Heart right ventricle (tissue), 16 donors: ENCODE data around the gene BRCA2. TPM values are rescaled to one million over a fixed set of nuclear protein-coding genes. Genes with fewer than 3 reads are reported as not detected.

Experiments
- ATAC-seq, 8 donors: fragments of 200-7000 bp; cut with Tn5 transposase; one replicate each; pipeline ENCODE4 v1.9.1; 2020; ENCODE audit warnings: mild to moderate bottlenecking in 8 of 8, moderate library complexity in 8 of 8, moderate number of reproducible peaks in 1 of 8
- DNase-seq, 2 donors: peaks; one replicate each; pipeline ENCODE4 v3.0.0-alpha.2; 2020
- H3K27ac ChIP-seq, 10 donors: fragments of 200-600 bp; sonication (generic) in 2 of 10; one replicate each; pipeline versions ENCODE4 v1.5.0 to v1.8.0; 2020 to 2022; ENCODE audit warnings: mild to moderate bottlenecking in 3 of 10
- H3K27me3 ChIP-seq, 7 donors: fragments of 200-600 bp; one replicate each; pipeline ENCODE4 v1.8.0; 2021 to 2022; ENCODE audit warnings: mild to moderate bottlenecking in 2 of 7
- H3K36me3 ChIP-seq, 9 donors: fragments of 200-600 bp; sonication (generic) in 1 of 9; one replicate each; pipeline versions ENCODE4 v1.5.0 to v1.8.0; 2020 to 2022; ENCODE audit warnings: mild to moderate bottlenecking in 2 of 9
- H3K4me1 ChIP-seq, 9 donors: fragments of 200-600 bp; sonication (generic) in 1 of 9; one replicate each; pipeline versions ENCODE4 v1.5.0 to v1.8.0; 2020 to 2022; ENCODE audit warnings: mild to moderate bottlenecking in 4 of 9
- H3K4me3 ChIP-seq, 10 donors: fragments of 200-600 bp; sonication (generic) in 2 of 10; one replicate each; pipeline versions ENCODE4 v1.5.0 to v1.8.0; 2020 to 2022; ENCODE audit warnings: mild to moderate bottlenecking in 7 of 10, moderate library complexity in 2 of 10
- H3K9me3 ChIP-seq, 11 donors: fragments of 200-600 bp in 10 of 11; sonication (generic) in 2 of 11; one replicate each; pipeline versions ENCODE4 v1.5.0 to v1.8.0; 2013 to 2022; ENCODE audit warnings: mild to moderate bottlenecking in 2 of 11, control low read depth in 1 of 11, moderate library complexity in 1 of 11
- WGBS, 2 donors: extraction: QIAGEN DNeasy Blood & Tissue Kit; methylation state at CpG; one replicate each; pipeline ENCODE4 v1.1.7; 2013; ENCODE audit warnings: inconsistent platforms in 1 of 2; 5-methylcytosine and 5-hydroxymethylcytosine counted together
- intact Hi-C, 10 donors: fragments of 100-400 bp; cut with DNase I; formaldehyde crosslinking; loops; one replicate each; pipeline versions ENCODE4 v1.11.1 to v1.14.2; 2022
- polyA plus RNA-seq, 2 donors: library from polyadenylated mRNA; stranded (reverse); fragments of 200-250 nt; gene quantifications; one replicate each; pipeline ENCODE4 v1.2.3, GENCODE V29; 2013
- total RNA-seq, 10 donors: library from RNA; stranded (reverse); fragmentation: NEBNext Ultra II Directional in 3 of 10; extraction: Animal tissue kit (Norgen Biotek cat#: 25700) in 3 of 10; gene quantifications; one replicate each; pipeline versions ENCODE4 v1.2.1 to v1.2.4, GENCODE V29; 2021 to 2023
- TF ChIP-seq, protein P1 (sequence below), 9 donors: fragments of 200-600 bp; sonication (generic) in 2 of 9; IDR thresholded peaks; one replicate each; pipeline versions ENCODE4 v1.5.0 to v1.8.0; 2021 to 2022; ENCODE audit warnings: antibody characterized with exemption in 9 of 9, mild to moderate bottlenecking in 5 of 9, moderate library complexity in 1 of 9
- donor health status: Arrhythmogenic right ventricular cardiomyopathy.
- donor health status: ischemic (EF 13 %, LVEDD 7.1; RV severe dilation, severe dysfunction).
- donor health status: healthy with polysubstance abuse.
- donor health status: DM: no; HTN: yes; CAD: no.
- donor health status: DM: no; HTN: no; CAD: no.
- donor health status: ischemic (EF 25% LVEDD 6.9; RV normal size, moderate dysfunction).
- donor health status: ischemic (EF 25% LVEDD 5.7; RV mildly dilated, moderate dysfunction).
- donor health status: healthy.
- donor health status: DM: yes; HTN: yes; CAD: no.
- donor health status: Ischemic cardiomyopathy.
- donor health status: ischemic (EF 35%, LVEDD 5.7; RV mildly dilated, moderate dysfunction).
- donor health status: nonischemic (EF 11% LVEDD 7.7; RV severe dilation, severe dysfunction).
- donor health status: DM: yes; HTN: yes; CAD: no.
- donor health status: PGD.
- donor health status: ischemic (EF 29% LVEDD 5.4; RV normal size, mild dysfunction).
- donor health status: nonischemic (EF 23%, LVEDD 6.1; RV moderate dilation, normal function).

BRCA2 gene
- total and polyA plus RNA-seq, 12 donors, result 0.04 to 2.3 (median 0.31) TPM

DNA sequence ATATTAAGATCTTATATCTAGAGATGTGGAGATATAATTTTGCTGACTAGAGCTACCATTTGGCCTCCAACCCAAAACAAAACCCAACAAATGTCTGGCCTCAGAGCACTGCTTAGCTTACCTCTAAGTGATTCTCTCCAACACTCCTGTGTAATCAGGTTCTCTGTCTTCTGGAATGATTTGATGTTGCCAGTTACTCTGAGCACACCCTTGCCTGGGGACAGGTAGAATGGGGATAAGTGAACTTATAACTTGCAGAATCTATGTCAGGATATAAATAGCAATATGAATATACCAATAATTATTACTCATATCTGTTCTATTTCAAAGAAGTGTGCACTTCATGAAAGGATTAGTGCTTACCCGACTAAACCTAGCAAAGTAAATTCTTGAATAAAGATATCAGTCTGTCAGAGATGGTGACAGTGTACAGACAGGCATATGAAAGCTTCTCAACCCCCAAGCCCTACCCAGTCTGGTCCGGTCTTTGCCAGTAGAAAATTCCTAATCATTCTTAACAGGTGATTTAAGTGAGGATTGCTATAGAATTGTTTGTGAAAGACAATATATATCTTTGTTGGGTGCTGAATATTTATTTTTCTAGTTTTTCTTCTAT, 33.1 kb upstream of the BRCA2 start:
- DNase-seq, result no peak
- Histone ChIP-seq H3K27ac (peak overlapping the region in 4 of 10 donors; percentile 21 to 83 (median 38)), H3K9me3 (no peaks in the 10 kb centered on the region), H3K36me3 (peaks cover 0 to 72% (median 44%) of the 10 kb centered on the region in 9 donors), H3K4me1 (peaks cover 5 to 45% (median 24%) of the 10 kb centered on the region in 9 donors), H3K4me3 (no peak overlapping the region), H3K27me3 (no peaks in the 10 kb centered on the region)
- intact Hi-C loops, result no loop called here
- WGBS, 2 donors, result 44 to 61% methylated on average over 2 of the region's 2 CpGs
- peak in 6 of 8 donors; percentile 50 to 86 (median 64) for ATAC-seq
- TF ChIP-seq, protein P1, sequence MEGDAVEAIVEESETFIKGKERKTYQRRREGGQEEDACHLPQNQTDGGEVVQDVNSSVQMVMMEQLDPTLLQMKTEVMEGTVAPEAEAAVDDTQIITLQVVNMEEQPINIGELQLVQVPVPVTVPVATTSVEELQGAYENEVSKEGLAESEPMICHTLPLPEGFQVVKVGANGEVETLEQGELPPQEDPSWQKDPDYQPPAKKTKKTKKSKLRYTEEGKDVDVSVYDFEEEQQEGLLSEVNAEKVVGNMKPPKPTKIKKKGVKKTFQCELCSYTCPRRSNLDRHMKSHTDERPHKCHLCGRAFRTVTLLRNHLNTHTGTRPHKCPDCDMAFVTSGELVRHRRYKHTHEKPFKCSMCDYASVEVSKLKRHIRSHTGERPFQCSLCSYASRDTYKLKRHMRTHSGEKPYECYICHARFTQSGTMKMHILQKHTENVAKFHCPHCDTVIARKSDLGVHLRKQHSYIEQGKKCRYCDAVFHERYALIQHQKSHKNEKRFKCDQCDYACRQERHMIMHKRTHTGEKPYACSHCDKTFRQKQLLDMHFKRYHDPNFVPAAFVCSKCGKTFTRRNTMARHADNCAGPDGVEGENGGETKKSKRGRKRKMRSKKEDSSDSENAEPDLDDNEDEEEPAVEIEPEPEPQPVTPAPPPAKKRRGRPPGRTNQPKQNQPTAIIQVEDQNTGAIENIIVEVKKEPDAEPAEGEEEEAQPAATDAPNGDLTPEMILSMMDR (IDR thresholded peaks at IDR 0.05), result no peak

DNA sequence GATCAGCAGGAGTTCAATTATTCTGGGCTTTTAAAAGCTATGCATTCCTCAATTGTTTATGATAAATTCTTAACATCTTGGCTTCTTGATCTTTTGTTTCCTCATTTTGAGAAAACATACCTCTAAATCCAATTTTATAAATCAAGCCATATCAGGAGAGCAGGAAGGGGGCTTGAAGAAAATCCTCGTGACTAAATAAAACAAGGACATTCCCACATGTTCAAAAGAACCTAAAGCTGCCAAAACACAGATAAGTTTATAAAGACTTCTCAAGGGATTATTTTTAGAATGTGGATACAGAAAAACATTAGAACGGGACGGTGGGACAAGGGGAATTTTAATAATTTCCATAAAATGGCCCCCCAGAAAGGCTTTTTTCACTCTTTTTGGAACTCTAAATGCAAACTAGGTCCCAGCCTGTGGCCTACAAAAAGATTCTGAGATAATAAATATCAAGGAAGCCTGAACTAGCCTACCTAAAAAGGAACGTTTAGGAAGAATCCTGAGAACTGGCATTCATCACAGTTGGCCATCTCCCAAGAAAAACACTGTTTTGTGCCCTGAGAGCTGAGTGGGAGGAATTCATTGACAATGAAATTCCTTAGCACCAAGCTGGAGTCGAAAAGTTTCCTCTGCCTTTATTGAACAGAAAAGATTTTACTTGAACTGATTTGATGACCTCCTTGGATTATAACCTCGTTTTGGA, 30.2 kb upstream of the BRCA2 start:
- TF ChIP-seq, protein P1 (IDR thresholded peaks at IDR 0.05), result no peak
- H3K27me3 ChIP-seq, result no peaks in the 10 kb centered on the region
- no peaks in the 10 kb centered on the region for H3K9me3 ChIP-seq
- 9 to 10% methylated on average over 6 of the region's 6 CpGs for WGBS, 2 donors
- H3K4me1 ChIP-seq, result peaks cover 5 to 45% (median 24%) of the 10 kb centered on the region in 9 donors
- peak overlapping the region in 9 of 10 donors; percentile 52 to 84 (median 71) for H3K27ac ChIP-seq
- peaks cover 0 to 72% (median 20%) of the 10 kb centered on the region in 9 donors for H3K36me3 ChIP-seq
- ATAC-seq (peak in 7 of 8 donors; percentile 56 to 81 (median 79)), DNase-seq (peak in 1 of 2 donors; percentile 79)
- intact Hi-C loops, result loop anchor here in 3 of 10 donors (5.0 kb wide), 2 partner anchors 33 to 38 kb away; no protein-coding TSS in a partner anchor
- no peak overlapping the region for H3K4me3 ChIP-seq

GRCh38 chr13:32285633-32285965, 29.7 kb upstream of the BRCA2 start:
- no peak for DNase-seq
- 34 to 44% methylated on average over 4 of the region's 4 CpGs for WGBS, 2 donors
- Histone ChIP-seq H3K27ac (peak overlapping the region in 9 of 10 donors; percentile 40 to 84 (median 71)), H3K27me3 (no peaks in the 10 kb centered on the region), H3K9me3 (no peaks in the 10 kb centered on the region), H3K36me3 (peaks cover 0 to 72% (median 21%) of the 10 kb centered on the region in 9 donors), H3K4me1 (peaks cover 5 to 45% (median 24%) of the 10 kb centered on the region in 9 donors), H3K4me3 (no peak overlapping the region)
- no peak for ATAC-seq
- TF ChIP-seq, protein P1 (IDR thresholded peaks at IDR 0.05), result no peak
- intact Hi-C loops, result loop anchor here in 3 of 10 donors (5.0 kb wide), 2 partner anchors 33 to 38 kb away; no protein-coding TSS in a partner anchor

DNA sequence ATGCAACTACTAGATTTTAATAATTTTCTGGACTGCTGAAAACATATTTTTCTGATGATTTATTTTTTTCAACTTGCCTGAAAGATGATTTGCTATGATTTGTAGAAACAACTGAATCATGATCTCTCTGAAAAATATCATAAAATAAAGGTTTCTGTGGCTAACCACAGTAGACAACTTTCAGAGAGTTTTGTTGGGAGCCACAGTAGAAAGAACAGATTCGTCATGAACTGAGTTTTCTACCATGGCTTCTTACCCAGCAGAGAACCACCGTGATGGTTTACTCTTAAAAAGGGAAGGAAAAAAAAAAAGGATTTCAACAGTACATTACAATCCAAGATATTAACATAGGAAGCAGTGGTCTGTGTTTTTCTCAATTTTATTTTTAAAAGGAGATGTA, 18.1 kb upstream of the BRCA2 start:
- DNase-seq (no peak), ATAC-seq (no peak)
- Histone ChIP-seq H3K36me3 (peaks cover 0 to 57% (median 23%) of the 10 kb centered on the region in 9 donors), H3K4me3 (no peak overlapping the region), H3K27ac (no peak overlapping the region), H3K9me3 (no peaks in the 10 kb centered on the region), H3K4me1 (peaks cover 0 to 9% (median 0%) of the 10 kb centered on the region in 9 donors), H3K27me3 (no peaks in the 10 kb centered on the region)
- intact Hi-C loops, result loop anchor here in 1 of 10 donors (10.0 kb wide), 1 partner anchor 52 kb away; no protein-coding TSS in a partner anchor
- 81 to 88% methylated on average over 2 of the region's 2 CpGs for WGBS, 2 donors
- TF ChIP-seq, protein P1 (IDR thresholded peaks at IDR 0.05), result no peak
